Measurements from ENCODE around the gene XIRP2. TPM values are rescaled to one million over a fixed set of nuclear protein-coding genes. Genes with fewer than 3 reads are reported as not detected.
A peak's percentile ranks its signal among the peaks of the same experiment; 100 is the strongest.

Gene XIRP2
- total and polyA plus RNA-seq, 2 of the 13 experiments (the other 11 are each of a cell fraction or from before 2014, with no cell fraction given) = 0.04 to 0.05 TPM

DNA sequence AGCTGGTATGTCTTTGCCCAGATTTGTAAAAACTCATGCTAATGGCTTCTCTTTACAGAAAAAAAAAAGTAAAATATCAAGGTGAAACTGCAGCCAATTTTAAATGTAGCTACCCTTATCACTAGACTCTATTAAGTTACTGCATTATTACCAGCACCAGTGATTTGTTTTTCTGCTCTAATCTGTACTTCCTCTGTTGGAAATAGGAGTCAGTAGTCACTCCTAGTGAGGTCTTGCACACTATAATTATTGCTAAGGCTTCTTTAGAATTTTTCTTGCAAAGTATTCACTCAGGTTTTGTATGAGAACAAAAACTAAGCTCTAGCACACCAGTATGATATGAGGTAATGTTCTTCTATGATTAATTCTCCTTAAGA is 215.5 kb downstream of the XIRP2 start (continued):
- TF ChIP-seq MYNN (CRISPR knock-in tag; IDR thresholded peaks at IDR 0.05; ENCODE audit: low read depth) (no peak), ASH2L (IDR thresholded peaks at IDR 0.05; ENCODE audit: insufficient read length, low read depth, low read length) (peak; percentile 33), ZBTB20 (CRISPR knock-in tag; IDR thresholded peaks at IDR 0.05; ENCODE audit: borderline replicate concordance, low read depth) (0 out of 2 replicates have a peak, but pooled peaks have one; percentile 6), ZNF850 (CRISPR knock-in tag; conservative IDR thresholded peaks at IDR 0.05) (no peak), ZNF609 (CRISPR knock-in tag; IDR thresholded peaks at IDR 0.05; ENCODE audit: borderline replicate concordance) (no peak), MYPOP (CRISPR knock-in tag; IDR thresholded peaks at IDR 0.05) (no peak), ZBTB21 (CRISPR knock-in tag; IDR thresholded peaks at IDR 0.05) (no peak), ZFP1 (CRISPR knock-in tag; IDR thresholded peaks at IDR 0.05) (no peak), ZNF792 (CRISPR knock-in tag; IDR thresholded peaks at IDR 0.05) (no peak), CREM (IDR thresholded peaks at IDR 0.05) (no peak), CREM (CRISPR knock-in tag; IDR thresholded peaks at IDR 0.05) (no peak), NCOA5 (CRISPR knock-in tag; IDR thresholded peaks at IDR 0.05) (no peak), ATF4 (CRISPR knock-in tag; IDR thresholded peaks at IDR 0.05) (peak in 1 of 2 experiments; percentile 7; a peak in 1 of 4 replicates), MEF2D (CRISPR knock-in tag; IDR thresholded peaks at IDR 0.05) (0 out of 2 replicates have a peak, but pooled peaks have one; percentile 11), HOXD1 (CRISPR knock-in tag; IDR thresholded peaks at IDR 0.05) (no peak), FOXA3 (CRISPR knock-in tag; IDR thresholded peaks at IDR 0.05) (no peak), NRL (CRISPR knock-in tag; IDR thresholded peaks at IDR 0.05; ENCODE audit: borderline replicate concordance) (no peak), ZNF614 (CRISPR knock-in tag; IDR thresholded peaks at IDR 0.05; ENCODE audit: borderline replicate concordance) (no peak), POGZ (CRISPR knock-in tag; IDR thresholded peaks at IDR 0.05) (peak; percentile 8; the same call in 1 of the 2 replicates), TAF1 (CRISPR knock-in tag; IDR thresholded peaks at IDR 0.05) (no peak), PAWR (CRISPR knock-in tag; IDR thresholded peaks at IDR 0.05; ENCODE audit: borderline replicate concordance) (no peak), SMYD3 (CRISPR knock-in tag; IDR thresholded peaks at IDR 0.05) (0 out of 2 replicates have a peak, but pooled peaks have one; percentile 11), RFXANK (CRISPR knock-in tag; IDR thresholded peaks at IDR 0.05) (peak; percentile 12; the same call in 1 of the 2 replicates)
- TF ChIP-seq, protein P1, sequence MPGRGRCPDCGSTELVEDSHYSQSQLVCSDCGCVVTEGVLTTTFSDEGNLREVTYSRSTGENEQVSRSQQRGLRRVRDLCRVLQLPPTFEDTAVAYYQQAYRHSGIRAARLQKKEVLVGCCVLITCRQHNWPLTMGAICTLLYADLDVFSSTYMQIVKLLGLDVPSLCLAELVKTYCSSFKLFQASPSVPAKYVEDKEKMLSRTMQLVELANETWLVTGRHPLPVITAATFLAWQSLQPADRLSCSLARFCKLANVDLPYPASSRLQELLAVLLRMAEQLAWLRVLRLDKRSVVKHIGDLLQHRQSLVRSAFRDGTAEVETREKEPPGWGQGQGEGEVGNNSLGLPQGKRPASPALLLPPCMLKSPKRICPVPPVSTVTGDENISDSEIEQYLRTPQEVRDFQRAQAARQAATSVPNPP (CRISPR knock-in tag; IDR thresholded peaks at IDR 0.05) = no peak
- TF ChIP-seq, protein P2, sequence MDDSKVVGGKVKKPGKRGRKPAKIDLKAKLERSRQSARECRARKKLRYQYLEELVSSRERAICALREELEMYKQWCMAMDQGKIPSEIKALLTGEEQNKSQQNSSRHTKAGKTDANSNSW (CRISPR knock-in tag; IDR thresholded peaks at IDR 0.05; ENCODE audit: borderline replicate concordance) = no peak
